Neuron (in vitro differentiated cells): ENCODE measurements around the gene UBALD2.
"Not testable (repeated sequence)": the region's sequence is repeated elsewhere in the genome, so short reads cannot be mapped to it uniquely, and the experiment has no call there.

Source experiments
- H2AFZ ChIP-seq: one replicate; pipeline ENCODE4 v1.6.1; 2013; ENCODE audit warnings: low read depth, mild to moderate bottlenecking, inconsistent platforms, low read length, moderate library complexity
- H3K27me3 ChIP-seq: one replicate; pipeline ENCODE4 v1.6.1; 2013; ENCODE audit warnings: low read length; ENCODE audit not compliant: insufficient read depth
- H3K36me3 ChIP-seq: one replicate; pipeline ENCODE4 v1.6.1; 2013; ENCODE audit warnings: low read length; ENCODE audit not compliant: insufficient read depth
- H3K4me1 ChIP-seq: one replicate; pipeline ENCODE4 v1.6.1; 2013; ENCODE audit warnings: low read length; ENCODE audit not compliant: insufficient read depth
- H3K4me3 ChIP-seq: 2 replicates; pipeline ENCODE4 v1.5.1; 2013; ENCODE audit warnings: mild to moderate bottlenecking, low read length, moderate library complexity
- H3K9me3 ChIP-seq: one replicate; pipeline ENCODE4 v1.6.1; 2013; ENCODE audit warnings: low read length

UBALD2 gene

GRCh38 chr17:76264425-76264754, 758 bp upstream of the UBALD2 start:
- H3K36me3 ChIP-seq, result peaks cover 14% of the 10 kb centered on the region
- H2AFZ ChIP-seq, result no peak overlapping the region
- no peaks in the 10 kb centered on the region for H3K9me3 ChIP-seq
- no peaks in the 10 kb centered on the region for H3K27me3 ChIP-seq
- peak overlapping the region; percentile 20 for H3K4me3 ChIP-seq
- peaks cover 30% of the 10 kb centered on the region for H3K4me1 ChIP-seq

DNA sequence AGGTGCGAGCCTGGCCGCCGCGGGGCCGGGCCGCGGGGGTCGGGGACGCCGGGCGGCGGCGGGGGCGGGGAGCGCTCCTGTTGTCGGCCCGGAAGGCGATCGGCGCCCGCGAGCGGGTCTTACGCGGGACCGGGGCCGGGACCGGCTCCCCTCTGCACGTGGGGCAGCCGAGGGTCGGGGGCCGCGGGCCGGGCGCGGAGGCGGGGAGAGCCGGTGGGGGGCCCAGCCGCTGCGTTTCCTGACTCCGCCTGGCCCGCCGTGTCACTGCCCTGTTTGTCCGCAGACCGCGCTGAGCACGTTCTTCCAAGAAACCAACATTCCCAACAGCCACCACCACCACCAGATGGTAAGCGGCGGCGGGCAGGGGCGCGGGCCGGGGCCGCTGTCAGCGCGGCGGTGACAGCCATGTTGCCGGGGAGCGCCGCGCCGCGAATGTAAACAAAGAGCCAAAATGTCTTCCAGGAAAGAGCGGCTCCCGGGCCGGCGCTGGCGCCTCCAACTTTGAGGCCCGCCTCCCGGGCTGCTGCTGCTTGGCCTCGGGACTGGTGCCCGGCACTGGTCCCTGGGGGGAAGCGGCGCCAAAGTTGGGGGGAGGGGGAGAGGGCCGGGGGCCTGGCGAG, 586 bp downstream of the UBALD2 start:
- H3K9me3 ChIP-seq, result no peaks in the 10 kb centered on the region
- peak overlapping the region; percentile 57 for H3K4me3 ChIP-seq
- H3K36me3 ChIP-seq, result peaks cover 22% of the 10 kb centered on the region
- H3K27me3 ChIP-seq, result no peaks in the 10 kb centered on the region
- peaks cover 26% of the 10 kb centered on the region for H3K4me1 ChIP-seq
- no peak overlapping the region for H2AFZ ChIP-seq

DNA sequence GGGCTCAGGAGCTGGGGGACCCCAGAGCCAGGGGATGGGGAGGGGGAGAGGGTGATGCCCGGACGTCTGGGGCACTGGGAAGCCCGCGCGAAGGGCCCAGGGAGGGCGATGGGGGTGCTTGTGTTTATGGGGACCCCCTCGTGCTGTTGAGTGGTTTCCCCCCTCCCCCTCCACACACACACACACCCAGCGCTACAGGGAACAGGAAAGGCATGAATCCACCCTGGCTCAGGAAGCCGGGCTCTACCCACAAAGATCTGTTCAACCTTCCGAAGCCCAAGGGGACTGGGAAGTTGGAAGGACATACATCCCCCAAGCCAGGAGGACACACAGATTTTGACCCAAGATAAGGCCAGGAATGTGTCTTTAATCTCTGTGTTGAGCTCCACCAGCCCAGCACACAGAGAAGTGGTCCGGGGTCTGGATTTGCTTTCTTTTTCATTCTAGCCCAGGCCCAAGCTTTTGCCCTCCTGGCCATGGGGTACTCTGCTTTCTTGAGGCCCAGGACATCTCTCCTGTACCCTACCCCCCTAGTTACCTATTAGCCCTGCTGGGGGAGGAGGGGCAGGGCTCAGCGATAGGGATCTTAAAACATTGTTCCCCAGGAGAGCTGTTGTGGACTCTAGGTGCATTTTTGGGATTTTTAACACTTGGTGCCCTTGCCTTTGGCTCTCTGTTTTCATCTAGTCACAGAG, 1.2 kb downstream of the UBALD2 start:
- Histone ChIP-seq H3K36me3 (peaks cover 22% of the 10 kb centered on the region), H3K4me1 (peaks cover 26% of the 10 kb centered on the region), H3K9me3 (no peaks in the 10 kb centered on the region), H3K27me3 (no peaks in the 10 kb centered on the region), H3K4me3 (peak overlapping the region; percentile 57), H2AFZ (no peak overlapping the region)

DNA sequence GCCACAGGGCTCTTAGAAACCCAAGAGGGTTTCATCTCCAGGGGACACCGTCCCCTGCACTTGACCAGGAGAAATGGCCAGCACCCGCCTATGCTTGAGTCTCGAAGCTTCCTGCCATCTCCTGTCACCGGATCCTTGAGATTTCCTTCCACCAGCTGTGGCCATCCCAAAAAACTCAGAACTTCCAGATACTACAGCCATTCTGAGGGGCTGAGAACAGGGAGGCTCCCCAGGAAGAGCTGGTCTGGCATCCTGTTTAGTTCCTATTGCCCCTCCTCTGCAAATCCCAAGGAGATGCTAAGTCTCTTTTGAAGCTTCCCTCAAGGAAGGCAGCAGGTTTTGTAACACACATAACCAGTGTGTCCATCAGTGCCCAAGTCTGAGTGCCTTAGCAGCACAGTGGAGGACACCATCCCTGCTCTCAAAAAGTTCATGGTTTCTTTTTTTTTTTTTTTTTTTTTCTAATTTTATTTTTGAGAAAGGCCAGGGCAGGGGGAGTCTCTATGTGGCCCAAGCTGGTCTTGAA, 2.0 kb downstream of the UBALD2 start:
- no peak overlapping the region for H2AFZ ChIP-seq
- peaks cover 22% of the 10 kb centered on the region for H3K36me3 ChIP-seq
- peak overlapping the region; percentile 57 for H3K4me3 ChIP-seq
- H3K4me1 ChIP-seq, result peaks cover 22% of the 10 kb centered on the region
- no peaks in the 10 kb centered on the region for H3K27me3 ChIP-seq
- H3K9me3 ChIP-seq, result no peaks in the 10 kb centered on the region

DNA sequence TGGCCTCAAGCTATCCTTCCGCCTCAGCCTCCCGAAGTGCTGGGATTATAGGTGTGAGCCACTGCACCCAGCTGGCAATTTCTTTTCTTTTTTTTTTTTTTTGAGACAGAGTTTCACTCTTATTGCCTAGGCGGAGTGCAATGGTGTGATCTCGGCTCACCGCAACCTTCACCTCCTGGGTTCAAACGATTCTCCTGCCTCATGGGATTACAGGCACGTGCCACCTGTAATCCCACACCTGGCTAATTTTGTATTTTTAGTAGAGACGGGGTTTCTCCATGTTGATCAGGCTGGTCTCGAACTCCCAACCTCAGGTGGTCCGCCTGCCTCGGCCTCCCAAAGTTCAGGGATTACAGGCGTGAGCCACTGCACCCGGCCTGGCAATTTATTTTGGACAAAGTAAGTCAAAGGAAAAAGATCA, 2.4 kb downstream of the UBALD2 start:
- not testable (repeated sequence) for H3K9me3 ChIP-seq, H3K4me3 ChIP-seq, H2AFZ ChIP-seq, H3K27me3 ChIP-seq
- H3K4me1 ChIP-seq, result peaks cover 19% of the 10 kb centered on the region
- peaks cover 22% of the 10 kb centered on the region for H3K36me3 ChIP-seq

DNA sequence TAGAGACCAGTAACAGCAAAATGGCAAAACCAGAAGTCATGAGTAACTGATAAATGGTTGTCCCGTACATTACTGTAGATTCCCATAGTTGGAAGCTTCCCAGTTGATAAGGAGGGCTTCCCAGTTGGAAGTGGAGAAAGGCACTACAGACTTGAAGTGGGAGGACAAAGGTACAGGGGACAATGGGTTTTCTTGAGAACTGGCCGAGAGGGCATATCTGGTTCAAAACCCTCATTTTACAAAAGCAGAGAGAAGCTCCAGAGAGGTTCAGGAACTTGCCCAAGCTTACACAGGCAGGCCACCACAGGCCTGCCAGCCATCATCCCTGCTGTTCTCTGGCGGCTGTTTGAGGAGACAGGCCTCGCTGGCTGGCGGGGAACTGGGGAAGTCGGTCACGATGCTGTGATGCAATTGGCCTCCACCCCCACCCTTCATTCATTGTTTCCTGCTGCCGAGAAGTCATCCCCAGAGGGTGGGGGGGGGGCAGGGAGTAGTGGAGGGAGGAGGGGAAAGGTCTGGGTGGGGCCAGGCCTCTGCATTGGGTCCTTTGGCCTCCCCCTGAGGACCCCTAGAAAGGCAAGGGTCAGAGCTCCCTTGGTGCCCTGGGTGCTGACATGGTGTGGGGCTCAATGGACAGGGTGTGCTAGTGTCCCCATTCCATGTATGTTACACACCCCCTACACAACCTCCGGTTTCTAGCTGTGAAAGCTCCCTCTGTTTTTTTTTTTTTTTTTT, 3.0 kb downstream of the UBALD2 start:
- H3K27me3 ChIP-seq, result no peaks in the 10 kb centered on the region
- no peak overlapping the region for H2AFZ ChIP-seq
- H3K4me3 ChIP-seq, result no peak overlapping the region
- H3K4me1 ChIP-seq, result peaks cover 19% of the 10 kb centered on the region
- H3K36me3 ChIP-seq, result peaks cover 22% of the 10 kb centered on the region
- no peaks in the 10 kb centered on the region for H3K9me3 ChIP-seq

DNA sequence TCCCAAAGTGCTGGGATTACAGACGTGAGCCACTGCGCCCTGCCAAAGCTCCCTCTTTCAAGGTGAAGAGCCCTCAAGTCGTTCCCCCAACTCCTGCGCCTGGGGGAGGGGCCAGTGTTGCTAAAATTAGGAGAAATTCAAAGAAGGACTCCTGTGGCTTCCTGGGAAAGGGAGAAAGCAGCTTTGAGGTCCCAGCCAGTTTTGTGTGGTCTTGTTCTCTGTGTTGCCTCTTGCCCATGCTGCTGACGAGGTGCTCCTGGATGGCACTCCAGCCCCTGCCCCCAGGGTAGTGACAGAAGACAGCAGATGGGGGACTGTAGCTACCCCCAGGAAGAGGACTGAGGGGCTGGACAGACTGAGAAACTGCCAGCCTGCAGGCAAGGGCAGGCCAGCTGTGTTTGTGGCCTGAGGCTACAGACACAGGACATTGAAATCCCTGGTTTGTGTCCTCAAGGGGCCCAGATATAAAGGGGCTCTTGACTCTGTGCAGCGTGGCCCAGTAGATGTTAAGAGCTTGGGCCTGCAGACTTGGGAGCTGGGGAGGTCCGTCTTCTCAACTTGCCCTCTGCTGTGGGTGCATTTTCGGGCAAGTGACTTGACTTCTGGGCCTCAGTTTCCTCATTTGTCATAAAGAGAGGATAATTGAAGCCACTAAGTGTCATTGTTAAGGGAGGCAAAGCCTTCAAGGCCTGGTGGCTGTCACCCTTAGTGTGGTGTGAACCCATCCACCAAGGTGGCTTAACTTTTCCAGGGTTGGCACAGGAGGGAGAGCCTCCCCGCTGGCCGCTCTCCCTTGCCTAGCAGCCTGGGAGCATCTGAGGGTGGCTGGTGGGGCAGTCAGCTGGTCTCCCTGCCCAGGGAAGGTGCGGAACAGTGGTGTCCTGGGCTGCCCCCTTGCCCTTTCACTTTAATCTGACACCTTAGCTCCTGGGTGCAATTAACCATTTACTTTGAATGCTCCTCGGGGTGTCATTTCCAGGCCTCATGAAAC, 4.1 kb downstream of the UBALD2 start:
- H2AFZ ChIP-seq, result no peak overlapping the region
- no peaks in the 10 kb centered on the region for H3K27me3 ChIP-seq
- H3K36me3 ChIP-seq, result peaks cover 22% of the 10 kb centered on the region
- H3K4me1 ChIP-seq, result peaks cover 17% of the 10 kb centered on the region
- H3K9me3 ChIP-seq, result no peaks in the 10 kb centered on the region
- H3K4me3 ChIP-seq, result no peak overlapping the region

GRCh38 chr17:76270127-76270592, 5.0 kb downstream of the UBALD2 start:
- H3K9me3 ChIP-seq, result no peaks in the 10 kb centered on the region
- no peak overlapping the region for H2AFZ ChIP-seq
- H3K36me3 ChIP-seq, result peaks cover 22% of the 10 kb centered on the region
- no peaks in the 10 kb centered on the region for H3K27me3 ChIP-seq
- H3K4me1 ChIP-seq, result peaks cover 13% of the 10 kb centered on the region
- no peak overlapping the region for H3K4me3 ChIP-seq

GRCh38 chr17:76270770-76271668, 5.9 kb downstream of the UBALD2 start:
- Histone ChIP-seq H3K4me3 (no peak overlapping the region), H3K36me3 (peaks cover 22% of the 10 kb centered on the region), H3K4me1 (peaks cover 13% of the 10 kb centered on the region), H3K27me3 (no peaks in the 10 kb centered on the region), H3K9me3 (no peaks in the 10 kb centered on the region), H2AFZ (no peak overlapping the region)

DNA sequence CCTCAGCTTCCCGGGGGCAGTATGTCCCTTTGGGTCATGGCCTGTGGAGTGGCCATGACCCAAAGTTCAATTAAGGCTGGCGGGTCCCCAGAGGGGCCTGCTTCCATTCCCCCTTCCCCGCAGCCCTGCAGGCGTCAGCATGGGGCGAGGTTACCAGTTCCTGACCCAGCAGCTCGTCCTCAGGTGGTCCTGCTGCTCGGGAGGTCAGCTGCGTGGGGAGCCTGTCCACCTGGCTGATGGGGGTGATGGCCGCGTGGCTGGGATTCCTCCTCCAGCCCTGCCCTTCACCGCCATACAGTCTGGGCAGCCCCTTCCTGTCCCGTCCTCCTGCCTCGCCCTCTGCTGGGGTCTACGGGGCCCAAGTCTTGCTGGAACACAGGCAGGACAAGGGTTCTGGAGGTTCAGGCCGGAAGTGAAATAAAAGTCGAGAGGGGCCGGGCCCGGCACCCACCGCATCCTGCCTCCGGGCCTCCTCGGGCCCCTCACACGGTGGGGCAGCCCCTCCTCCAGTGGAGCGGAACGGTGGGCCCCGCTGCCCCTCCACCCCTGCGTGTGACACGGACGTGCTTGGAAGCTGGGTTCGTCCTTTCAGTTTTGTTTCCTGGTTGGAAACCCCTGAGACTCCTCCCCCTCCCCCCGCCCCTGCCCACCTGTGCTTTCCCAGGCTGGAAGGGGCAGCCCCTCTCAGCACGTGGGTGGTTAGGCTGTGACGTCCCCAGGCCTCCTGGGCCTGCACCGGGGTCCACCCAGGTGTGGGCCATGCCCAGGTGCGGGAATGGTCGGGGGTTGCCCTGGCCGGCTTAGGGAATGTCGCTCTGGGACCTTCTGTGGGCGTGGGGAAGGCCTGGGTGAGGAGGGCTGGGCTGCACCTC, 6.8 kb downstream of the UBALD2 start:
- Histone ChIP-seq H3K9me3 (no peaks in the 10 kb centered on the region), H2AFZ (no peak overlapping the region), H3K36me3 (peaks cover 22% of the 10 kb centered on the region), H3K4me3 (no peak overlapping the region), H3K27me3 (no peaks in the 10 kb centered on the region), H3K4me1 (peaks cover 7% of the 10 kb centered on the region)
